ENCODE results near the gene TMPRSS13. TPM values are rescaled to one million over a fixed set of nuclear protein-coding genes. Genes with fewer than 3 reads are reported as not detected.

TMPRSS13 gene
- total RNA-seq, 1 experiment from 2014 or later, result 0.50 TPM

- peak overlapping the region; percentile 22 for H2BK12ac ChIP-seq (ENCODE audit: insufficient read length, low read depth, low read length)
- no peak overlapping the region for H3K23ac ChIP-seq (ENCODE audit: insufficient read length, low read depth, low read length)
- Mint-ChIP-seq H3K36me3 (ENCODE audit: insufficient read depth in 1 of 3, low read depth in 3 of 3) (no peaks in the 10 kb centered on the region), H3K27me3 (ENCODE audit: low read depth) (peaks cover 7% of the 10 kb centered on the region), H3K4me1 (peaks cover 0 to 6% of the 10 kb centered on the region in 2 experiments; a peak in 2 of 4 replicates), H3K27ac (no peak overlapping the region), H3K9me3 (no peaks in the 10 kb centered on the region), H3K4me3 (no peak overlapping the region)
- H4K5ac ChIP-seq (ENCODE audit: insufficient read length, low read depth, low read length), result no peak overlapping the region
- H3K14ac ChIP-seq (ENCODE audit: insufficient read depth, low read length), result no peak overlapping the region
- no peak overlapping the region for H2BK20ac ChIP-seq (ENCODE audit: low read depth, low read length, poor library complexity, severe bottlenecking)
- H3K9ac ChIP-seq (ENCODE audit: extremely low read depth, insufficient read length, low read length), result no peak overlapping the region
- H3T11ph ChIP-seq (ENCODE audit: low read length), result no peak overlapping the region
- no peaks in the 10 kb centered on the region for H3K79me2 ChIP-seq (ENCODE audit: insufficient read depth, low read length)
- H3K4me1 ChIP-seq (ENCODE audit: insufficient read depth, low read length), result no peaks in the 10 kb centered on the region
- no peak overlapping the region for H3K56ac ChIP-seq (ENCODE audit: insufficient read length, low read depth, low read length)
- no peak overlapping the region for H4K8ac ChIP-seq (replicated peaks; ENCODE audit: insufficient read length, low read depth, low read length)
- no peaks in the 10 kb centered on the region for H4K20me1 ChIP-seq (ENCODE audit: control insufficient read depth, insufficient read depth, insufficient read length)
- H2AFZ ChIP-seq (ENCODE audit: low read length), result no peak overlapping the region
- H3K9me3 ChIP-seq (ENCODE audit: control insufficient read depth, low read depth, low read length), result no peaks in the 10 kb centered on the region
- H3K4me2 ChIP-seq (ENCODE audit: insufficient read depth, insufficient read length, low read length), result no peak overlapping the region
- no peak overlapping the region for H2AK5ac ChIP-seq (ENCODE audit: insufficient read length, low read length)
- TF ChIP-seq, protein P1, sequence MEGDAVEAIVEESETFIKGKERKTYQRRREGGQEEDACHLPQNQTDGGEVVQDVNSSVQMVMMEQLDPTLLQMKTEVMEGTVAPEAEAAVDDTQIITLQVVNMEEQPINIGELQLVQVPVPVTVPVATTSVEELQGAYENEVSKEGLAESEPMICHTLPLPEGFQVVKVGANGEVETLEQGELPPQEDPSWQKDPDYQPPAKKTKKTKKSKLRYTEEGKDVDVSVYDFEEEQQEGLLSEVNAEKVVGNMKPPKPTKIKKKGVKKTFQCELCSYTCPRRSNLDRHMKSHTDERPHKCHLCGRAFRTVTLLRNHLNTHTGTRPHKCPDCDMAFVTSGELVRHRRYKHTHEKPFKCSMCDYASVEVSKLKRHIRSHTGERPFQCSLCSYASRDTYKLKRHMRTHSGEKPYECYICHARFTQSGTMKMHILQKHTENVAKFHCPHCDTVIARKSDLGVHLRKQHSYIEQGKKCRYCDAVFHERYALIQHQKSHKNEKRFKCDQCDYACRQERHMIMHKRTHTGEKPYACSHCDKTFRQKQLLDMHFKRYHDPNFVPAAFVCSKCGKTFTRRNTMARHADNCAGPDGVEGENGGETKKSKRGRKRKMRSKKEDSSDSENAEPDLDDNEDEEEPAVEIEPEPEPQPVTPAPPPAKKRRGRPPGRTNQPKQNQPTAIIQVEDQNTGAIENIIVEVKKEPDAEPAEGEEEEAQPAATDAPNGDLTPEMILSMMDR (conservative IDR thresholded peaks at IDR 0.05), result no peak
- H4K91ac ChIP-seq (ENCODE audit: insufficient read length, low read depth, low read length), result no peak overlapping the region
- no peaks in the 10 kb centered on the region for H3K79me1 ChIP-seq (ENCODE audit: insufficient read depth, low read depth, low read length, poor library complexity, severe bottlenecking)
- no peak overlapping the region for H3K27ac ChIP-seq (ENCODE audit: insufficient read length, low read depth, low read length)
- H3K27me3 ChIP-seq (ENCODE audit: insufficient read depth, low read length), result no peaks in the 10 kb centered on the region; the same call in 1 of the 2 replicates
- H3K4ac ChIP-seq (ENCODE audit: low read depth, low read length), result no peak overlapping the region
- DNase-seq, result no peak
- H2BK15ac ChIP-seq (ENCODE audit: low read depth, low read length), result no peak overlapping the region
- no peaks in the 10 kb centered on the region for H3K23me2 ChIP-seq (ENCODE audit: insufficient read length, low read depth, low read length, poor library complexity, severe bottlenecking)
- WGBS (ENCODE audit: extremely low coverage, insufficient read length, low lambda C conversion rate), result no CpG with 5 or more reads among the region's 10 CpGs
- H2BK120ac ChIP-seq (ENCODE audit: low read depth, low read length, poor library complexity, severe bottlenecking), result no peak overlapping the region
- H3K18ac ChIP-seq (ENCODE audit: insufficient read length, low read depth, low read length), result no peak overlapping the region
- no peak overlapping the region for H2BK5ac ChIP-seq (ENCODE audit: insufficient read length, low read length)
Measured at GRCh38 chr11:117972044-117972443, 42.8 kb upstream of the TMPRSS13 start.
